Body of pancreas (tissue), 4 donors: ENCODE data around the gene GNS. TPM values are rescaled to one million over a fixed set of nuclear protein-coding genes. Genes with fewer than 3 reads are reported as not detected.

ENCODE experiments used
- ATAC-seq: fragments of 150-250 bp; one replicate; pipeline ENCODE4 v1.9.1; 2016
- DNase-seq, 4 donors: peaks; one replicate each; pipeline ENCODE4 v3.0.0-alpha.2; 2019
- H3K27ac ChIP-seq, 4 donors: fragments of 200-600 bp; sonication (generic); 1 replicate in 3 of 4; 2 replicates in 1 of 4; pipeline versions ENCODE4 v1.5.1 to v1.6.1; 2016 to 2019; ENCODE audit warnings: mild to moderate bottlenecking in 1 of 4, mixed read lengths in 1 of 4, moderate library complexity in 1 of 4
- H3K27me3 ChIP-seq, 2 donors: fragments of 200-600 bp; sonication (generic); one replicate each; pipeline ENCODE4 v1.6.0; 2016; ENCODE audit warnings: mild to moderate bottlenecking in 1 of 2
- H3K36me3 ChIP-seq, 2 donors: fragments of 200-600 bp; sonication (generic); replicated peaks in 1 of 2; 2 replicates each; pipeline ENCODE4 v1.5.1; 2016; ENCODE audit warnings: low read depth in 2 of 2; ENCODE audit not compliant: insufficient read depth in 1 of 2
- H3K4me1 ChIP-seq: fragments of 200-600 bp; sonication (generic); one replicate; pipeline ENCODE4 v1.6.0; 2016
- H3K4me3 ChIP-seq, 2 donors: fragments of 200-600 bp; sonication (generic); 1 replicate in 1 of 2; 2 replicates in 1 of 2; pipeline ENCODE4 v1.5.1; 2016 to 2019
- H3K9me3 ChIP-seq, 3 donors: fragments of 200-600 bp; sonication (generic); 1 replicate in 2 of 3; 2 replicates in 1 of 3; pipeline ENCODE4 v1.5.1; 2016
- CTCF ChIP-seq, 7 experiments: fragments of 450-650 bp in 4 of 7; fragments of 200-600 bp in 3 of 7; sonication (generic) in 3 of 7; IDR thresholded peaks; one replicate each; pipeline ENCODE4 v1.5.1; 2016 to 2019; ENCODE audit warnings: antibody characterized with exemption in 7 of 7
- POLR2A ChIP-seq, 3 donors: fragments of 450-650 bp; IDR thresholded peaks; one replicate each; pipeline ENCODE4 v1.6.1; 2016; ENCODE audit warnings: antibody characterized with exemption in 3 of 3, mild to moderate bottlenecking in 2 of 3
- WGBS, 2 donors: methylation state at CpG; one replicate each; pipeline ENCODE4 v1.1.5; 2017; 5-methylcytosine and 5-hydroxymethylcytosine counted together
- intact Hi-C: fragments of 100-400 bp; cut with DNase I; formaldehyde crosslinking; loops from one replicate; pipeline ENCODE4 v1.15.1; 2023
- total RNA-seq, 2 donors: library from RNA; depleted of rRNA; stranded (reverse); fragments of >200 nt; gene quantifications; one replicate each; pipeline ENCODE4 v1.1.0, GENCODE V29; 2016

GNS gene
- total RNA-seq, 2 donors from 2014 or later = 29.3 to 43.1 TPM

- DNase-seq = no peak
Measured at GRCh38 chr12:64790166-64790565, 31.0 kb upstream of the GNS start.

GRCh38 chr12:64785838-64786237, 26.6 kb upstream of the GNS start:
- WGBS, 2 donors = 55 to 75% methylated on average over 6 of the region's 6 CpGs
- peaks cover 13% of the 10 kb centered on the region for H3K4me1 ChIP-seq
- H3K36me3 ChIP-seq = peaks cover 0 to 5% of the 10 kb centered on the region in 2 donors
- TF ChIP-seq POLR2A (IDR thresholded peaks at IDR 0.05) (no peak), CTCF (IDR thresholded peaks at IDR 0.05) (no peak)
- no peak for DNase-seq
- no peaks in the 10 kb centered on the region for H3K27me3 ChIP-seq
- no peak for ATAC-seq
- no peak overlapping the region for H3K27ac ChIP-seq
- intact Hi-C loops = no loop called here
- no peak overlapping the region for H3K4me3 ChIP-seq
- no peaks in the 10 kb centered on the region for H3K9me3 ChIP-seq

More at GRCh38 chr12:64790166-64790565, 31.0 kb upstream of the GNS start:
- intact Hi-C loops = no loop called here
- Histone ChIP-seq H3K27me3 (no peaks in the 10 kb centered on the region), H3K4me1 (peaks cover 8% of the 10 kb centered on the region), H3K27ac (no peak overlapping the region), H3K9me3 (no peaks in the 10 kb centered on the region), H3K36me3 (peaks cover 0 to 5% of the 10 kb centered on the region in 2 donors), H3K4me3 (no peak overlapping the region)
- no peak for ATAC-seq
- no peak for TF ChIP-seq POLR2A (IDR thresholded peaks at IDR 0.05)
- no peak for TF ChIP-seq CTCF (IDR thresholded peaks at IDR 0.05)
- 16 to 17% methylated on average over 1 of the region's 1 CpG for WGBS, 2 donors

GRCh38 chr12:64782191-64782876, 23.1 kb upstream of the GNS start:
- no peak for ATAC-seq
- DNase-seq = peak in 1 of 4 donors; percentile 16
- peak overlapping the region in 1 of 2 donors; percentile 66 for H3K4me3 ChIP-seq
- no peaks in the 10 kb centered on the region for H3K27me3 ChIP-seq
- H3K9me3 ChIP-seq = no peaks in the 10 kb centered on the region
- peak overlapping the region; percentile 47 to 95 (median 94) for H3K27ac ChIP-seq
- 10 to 15% methylated on average over 6 of the region's 6 CpGs for WGBS, 2 donors
- peaks cover 0 to 5% of the 10 kb centered on the region in 2 donors for H3K36me3 ChIP-seq
- intact Hi-C loops = no loop called here
- TF ChIP-seq CTCF (IDR thresholded peaks at IDR 0.05) = no peak
- TF ChIP-seq POLR2A (IDR thresholded peaks at IDR 0.05) = no peak
- peaks cover 13% of the 10 kb centered on the region for H3K4me1 ChIP-seq

GRCh38 chr12:64781280-64782190, 22.3 kb upstream of the GNS start:
- DNase-seq = peak; percentile 62 to 77 (median 68)
- H3K27me3 ChIP-seq = no peaks in the 10 kb centered on the region
- H3K4me3 ChIP-seq = peak overlapping the region; percentile 43 to 66
- WGBS, 2 donors = 1 to 2% methylated on average over 27 to 39 of the region's 39 CpGs
- TF ChIP-seq CTCF (IDR thresholded peaks at IDR 0.05) (peak in 2 of 7 experiments; percentile 13 to 28), POLR2A (IDR thresholded peaks at IDR 0.05) (peak in 2 of 3 donors; percentile 54 to 70)
- intact Hi-C loops = no loop called here
- peaks cover 13% of the 10 kb centered on the region for H3K4me1 ChIP-seq
- no peaks in the 10 kb centered on the region for H3K9me3 ChIP-seq
- no peaks in the 10 kb centered on the region for H3K36me3 ChIP-seq
- peak; percentile 69 for ATAC-seq
- peak overlapping the region; percentile 93 to 95 (median 94) for H3K27ac ChIP-seq
